ENCODE data around the gene RNF180. TPM values are rescaled to one million over a fixed set of nuclear protein-coding genes. Genes with fewer than 3 reads are reported as not detected.
A peak's percentile ranks its signal among the peaks of the same experiment; 100 is the strongest.
"Not testable (repeated sequence)": the region's sequence is repeated elsewhere in the genome, so short reads cannot be mapped to it uniquely, and the experiment has no call there.

Gene RNF180
- total and polyA plus RNA-seq, 2 of the 8 experiments (the other 6 are each of a cell fraction or from before 2014, with no cell fraction given): 0.39 to 2.3 TPM

GRCh38 chr5:64407103-64407825 lies 241.6 kb downstream of the RNF180 start:
- H2AK5ac ChIP-seq (ENCODE audit: low read depth, low read length); H3K14ac ChIP-seq (ENCODE audit: insufficient read length); H4K91ac ChIP-seq (replicated peaks; ENCODE audit: insufficient read length, low read length); FAIRE-seq; H3K79me1 ChIP-seq (ENCODE audit: low read depth, low read length); H3K4me3 ChIP-seq (ENCODE audit: extremely low read depth in 1 of 4, insufficient read depth in 2 of 4, low read depth in 3 of 4, low read length in 4 of 4); H2BK120ac ChIP-seq (replicated peaks; ENCODE audit: low read depth, low read length); H4K8ac ChIP-seq (ENCODE audit: extremely low read depth, insufficient read depth, low read length); H3K18ac ChIP-seq (ENCODE audit: extremely low read depth, low read length); H4K20me1 ChIP-seq (replicated peaks in 1 of 2; ENCODE audit: control insufficient read depth in 1 of 2, insufficient read depth in 2 of 2, low read length in 2 of 2); H2BK15ac ChIP-seq (ENCODE audit: low read length); H3K79me2 ChIP-seq (ENCODE audit: control insufficient read depth in 1 of 2, insufficient read depth in 2 of 2, low read length in 2 of 2); H3K23me2 ChIP-seq (ENCODE audit: low read depth, low read length); H3K36me3 ChIP-seq (ENCODE audit: control insufficient read depth in 2 of 4, insufficient read depth in 4 of 4, low read length in 3 of 4); H3K9me3 ChIP-seq (ENCODE audit: insufficient read depth in 2 of 2, low read depth in 1 of 2, low read length in 1 of 2); H3K23ac ChIP-seq (ENCODE audit: insufficient read length); H3K27me3 ChIP-seq (replicated peaks in 1 of 4; ENCODE audit: control insufficient read depth in 3 of 4, extremely low read depth in 1 of 4, insufficient read depth in 3 of 4, low read length in 3 of 4); H2BK12ac ChIP-seq (ENCODE audit: low read depth, low read length); H3K56ac ChIP-seq (replicated peaks; ENCODE audit: insufficient read length, low read depth, low read length); H2BK20ac ChIP-seq (ENCODE audit: low read length); H3K9ac ChIP-seq (replicated peaks in 1 of 4; ENCODE audit: extremely low read depth in 1 of 4, low read depth in 3 of 4, low read length in 3 of 4); H3K27ac ChIP-seq (ENCODE audit: low read depth, low read length); H4K5ac ChIP-seq (ENCODE audit: insufficient read length, low read depth, low read length); H2BK5ac ChIP-seq (ENCODE audit: low read depth, low read length); H3K4me1 ChIP-seq (replicated peaks in 1 of 4; ENCODE audit: control insufficient read depth in 3 of 4, insufficient read depth in 4 of 4, low read length in 3 of 4); H3K4ac ChIP-seq (replicated peaks; ENCODE audit: insufficient read length, low read depth, low read length); H2AFZ ChIP-seq (ENCODE audit: low read length); POLR2A ChIA-PET (ENCODE audit: partially characterized antibody): not testable (repeated sequence)
- peak overlapping the region in 1 of 2 experiments; percentile 21; a peak in 2 of 4 replicates for H3K4me2 ChIP-seq (ENCODE audit: insufficient read depth in 1 of 2, low read depth in 2 of 2, low read length in 2 of 2)
- 0 out of 2 replicates have a peak, but pooled peaks have one; percentile 13 for TF ChIP-seq YY1 (IDR thresholded peaks at IDR 0.05; ENCODE audit: low read depth, low read length)
- peak; percentile 66; the same call in 1 of the 2 replicates for TF ChIP-seq TEAD4 (IDR thresholded peaks at IDR 0.05; ENCODE audit: low read depth, low read length)
- TF ChIP-seq ASH2L (IDR thresholded peaks at IDR 0.05; ENCODE audit: low read length): peak; percentile 53
- DNase-seq (ENCODE audit: low read depth in 1 of 2, low spot score in 2 of 2): peak in 1 of 2 experiments; percentile 52
- WGBS, 2 experiments (ENCODE audit: extremely low coverage in 1 of 2, insufficient coverage in 1 of 2, insufficient read length in 1 of 2, insufficient replicate concordance in 2 of 2, low coverage in 1 of 2, low lambda C conversion rate in 2 of 2, missing lambda C conversion rate in 1 of 2): 88% methylated on average over 4 of the region's 5 CpGs; no CpG with 5 or more reads in 1 of the 2 experiments
- CTCF ChIA-PET (ENCODE audit: partially characterized antibody): interaction anchor here (0.8 to 1.7 kb wide), 4 partner anchors 11 to 159 kb away, joined by 3 to 4 read pairs (median 3); no protein-coding TSS in a partner anchor
